Spleen (tissue), 11 donors: ENCODE measurements around the gene TMEM205. TPM values are rescaled to one million over a fixed set of nuclear protein-coding genes. Genes with fewer than 3 reads are reported as not detected.
A peak's percentile ranks its signal among the peaks of the same experiment; 100 is the strongest.

ENCODE experiments used
- DNase-seq: peaks from one replicate; pipeline ENCODE4 v3.0.0-alpha.2; 2020
- H3K27ac ChIP-seq, 8 donors: fragments of 200-600 bp; sonication (generic) in 7 of 8; 1 replicate in 4 of 8; 2 replicates in 4 of 8; pipeline versions ENCODE4 v1.5.0 to v1.8.0; 2016 to 2021; ENCODE audit warnings: inconsistent platforms in 4 of 8, mild to moderate bottlenecking in 4 of 8, moderate library complexity in 1 of 8
- H3K27me3 ChIP-seq, 7 donors: fragments of 200-600 bp; sonication (generic) in 6 of 7; replicated peaks in 1 of 7; 1 replicate in 4 of 7; 2 replicates in 3 of 7; pipeline versions ENCODE4 v1.5.0 to v1.8.0; 2016 to 2021; ENCODE audit warnings: inconsistent platforms in 3 of 7, mild to moderate bottlenecking in 1 of 7
- H3K36me3 ChIP-seq, 6 donors: fragments of 200-600 bp; sonication (generic) in 5 of 6; 1 replicate in 4 of 6; 2 replicates in 2 of 6; pipeline versions ENCODE4 v1.5.0 to v1.8.0; 2016 to 2021; ENCODE audit warnings: inconsistent platforms in 2 of 6
- H3K4me1 ChIP-seq, 6 donors: fragments of 200-600 bp; sonication (generic) in 5 of 6; 1 replicate in 3 of 6; 2 replicates in 3 of 6; pipeline versions ENCODE4 v1.5.0 to v1.8.0; 2016 to 2021; ENCODE audit warnings: inconsistent platforms in 3 of 6
- H3K4me3 ChIP-seq, 8 donors: fragments of 200-600 bp; sonication (generic) in 7 of 8; 1 replicate in 4 of 8; 2 replicates in 4 of 8; pipeline versions ENCODE4 v1.5.0 to v1.8.0; 2016 to 2021; ENCODE audit warnings: inconsistent platforms in 4 of 8, mild to moderate bottlenecking in 4 of 8, moderate library complexity in 2 of 8
- H3K9me3 ChIP-seq, 8 donors: fragments of 200-600 bp; sonication (generic) in 7 of 8; 1 replicate in 4 of 8; 2 replicates in 4 of 8; pipeline versions ENCODE4 v1.5.0 to v1.8.0; 2016 to 2021; ENCODE audit warnings: inconsistent platforms in 4 of 8
- CTCF ChIP-seq, 11 experiments: fragments of 200-600 bp in 7 of 11; fragments of 450-650 bp in 4 of 11; sonication (generic) in 4 of 11; IDR thresholded peaks in 8 of 11; conservative IDR thresholded peaks in 3 of 11; 1 replicate in 7 of 11; 2 replicates in 4 of 11; pipeline versions ENCODE4 v1.4.0 to v1.8.0; 2016 to 2021; ENCODE audit warnings: antibody characterized with exemption in 11 of 11, inconsistent platforms in 4 of 11, mild to moderate bottlenecking in 1 of 11
- POLR2A ChIP-seq, 3 donors: fragments of 450-650 bp; IDR thresholded peaks; one replicate each; pipeline ENCODE4 v1.5.1; 2017; ENCODE audit warnings: antibody characterized with exemption in 3 of 3, mild to moderate bottlenecking in 1 of 3
- POLR2AphosphoS5 ChIP-seq, 3 donors: sonication (generic); formaldehyde crosslinking; IDR thresholded peaks; one replicate each; pipeline ENCODE4 v1.5.1; 2017; ENCODE audit warnings: antibody characterized with exemption in 3 of 3
- WGBS, 5 donors: extraction: QIAGEN DNeasy Blood & Tissue Kit in 3 of 5; methylation state at CpG; one replicate each; pipeline versions ENCODE4 v1.1.5 to v1.1.7; 2013 to 2018; 5-methylcytosine and 5-hydroxymethylcytosine counted together
- intact Hi-C: fragments of 100-400 bp; cut with DNase I; formaldehyde crosslinking; loops from one replicate; pipeline ENCODE4 v1.15.0; 2023; ENCODE audit warnings: low total_unique reads
- polyA plus RNA-seq, 3 donors: library from polyadenylated mRNA; stranded (reverse); fragments of 200-250 nt; gene quantifications; one replicate each; pipeline ENCODE4 v1.2.1, GENCODE V29; 2013
- total RNA-seq, 7 donors: library from RNA; depleted of rRNA in 3 of 7; stranded (reverse); fragments of >200 nt in 3 of 7; fragmentation: NEBNext Ultra II Directional in 4 of 7; extraction: Animal tissue kit (Norgen Biotek cat#: 25700) in 4 of 7; gene quantifications; one replicate each; pipeline versions ENCODE4 v1.1.0 to v1.2.1, GENCODE V29; 2016 to 2021
- donor health status: healthy with polysubstance abuse.
- donor health status: DM: no; HTN: no; CAD: no; lungs with moderate emphysema.
- donor health status: DM: no; HTN: no; CAD: no.
- donor health status: Bipolar disorder and iron deficiency.
- donor health status: healthy.
- donor health status: DM: no; HTN: no; CAD: no.
- donor health status: DM: yes; HTN: yes; CAD: no.

TMEM205 gene
- total and polyA plus RNA-seq, 10 donors = 44.1 to 143 (median 69.6) TPM

DNA sequence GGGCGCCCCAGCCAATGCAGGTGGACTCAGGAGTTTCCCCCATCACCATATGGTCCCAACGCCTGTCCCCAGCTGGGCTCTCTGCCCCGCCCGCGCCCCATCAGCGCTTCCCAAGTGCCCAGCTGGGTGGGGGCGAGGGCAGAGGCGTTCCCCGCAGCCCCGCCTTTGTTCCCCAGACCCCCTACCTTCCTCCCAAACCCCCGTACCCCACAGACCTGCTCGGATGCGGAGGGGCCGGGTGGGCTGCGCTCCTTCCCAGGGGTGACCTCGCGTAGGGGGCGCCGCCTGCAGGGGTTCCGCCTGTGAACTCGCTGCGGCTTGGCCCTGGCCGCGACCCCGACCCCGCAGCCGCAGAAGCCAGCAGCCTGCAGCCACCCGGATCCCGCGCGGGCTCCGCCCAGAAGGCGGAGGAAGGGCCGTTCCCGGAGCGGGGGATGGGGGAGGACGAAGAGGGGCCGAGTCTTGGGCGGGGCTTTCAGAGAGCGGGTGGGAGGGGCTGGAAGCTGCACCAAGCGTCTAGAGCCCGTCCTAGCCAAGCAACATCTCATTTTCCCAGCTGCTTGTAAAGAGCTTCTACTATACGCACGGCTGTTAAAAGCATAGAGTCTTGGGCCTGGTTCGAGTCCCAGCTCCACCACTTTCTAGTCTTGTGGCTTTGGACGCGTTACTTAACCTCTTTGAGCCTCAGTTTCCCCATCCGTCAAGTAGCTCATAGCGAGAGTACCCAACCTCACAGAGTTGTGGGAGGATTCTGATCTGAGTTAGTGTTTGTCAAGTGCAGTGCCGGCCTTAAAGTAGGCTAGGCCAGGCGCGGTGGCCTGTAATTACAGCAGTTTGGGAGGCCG, 6.6 kb downstream of the TMEM205 start, which contains the start of gene RAB3D:
RAB3D (minus strand) TSS at position 404 of the 845 bp plus-strand sequence. CDS start 2,258 bp downstream, outside the sequence.
- TF ChIP-seq CTCF (IDR thresholded peaks at IDR 0.05 in 8 of 11, conservative IDR thresholded peaks at IDR 0.05 in 3 of 11) (peak in 1 of 11 experiments; percentile 21), POLR2AphosphoS5 (IDR thresholded peaks at IDR 0.05) (peak; percentile 90 to 94 (median 92)), POLR2A (IDR thresholded peaks at IDR 0.05) (peak in 2 of 3 donors; percentile 31 to 41)
- 5 to 26% (median 7%) methylated on average over 11 to 53 of the region's 53 CpGs for WGBS, 5 donors
- Histone ChIP-seq H3K9me3 (peaks cover 0 to 6% (median 0%) of the 10 kb centered on the region in 8 donors), H3K4me3 (peak within 1 kb of the TSS; percentile 57 to 86 (median 72)), H3K36me3 (peaks cover 0 to 51% (median 21%) of the 10 kb centered on the region in 6 donors), H3K27me3 (no peaks in the 10 kb centered on the region), H3K27ac (peak within 1 kb of the TSS; percentile 53 to 96 (median 82)), H3K4me1 (peaks cover 18 to 73% (median 47%) of the 10 kb centered on the region in 6 donors)
- intact Hi-C loops = no loop called here
- DNase-seq = peak; percentile 98

DNA sequence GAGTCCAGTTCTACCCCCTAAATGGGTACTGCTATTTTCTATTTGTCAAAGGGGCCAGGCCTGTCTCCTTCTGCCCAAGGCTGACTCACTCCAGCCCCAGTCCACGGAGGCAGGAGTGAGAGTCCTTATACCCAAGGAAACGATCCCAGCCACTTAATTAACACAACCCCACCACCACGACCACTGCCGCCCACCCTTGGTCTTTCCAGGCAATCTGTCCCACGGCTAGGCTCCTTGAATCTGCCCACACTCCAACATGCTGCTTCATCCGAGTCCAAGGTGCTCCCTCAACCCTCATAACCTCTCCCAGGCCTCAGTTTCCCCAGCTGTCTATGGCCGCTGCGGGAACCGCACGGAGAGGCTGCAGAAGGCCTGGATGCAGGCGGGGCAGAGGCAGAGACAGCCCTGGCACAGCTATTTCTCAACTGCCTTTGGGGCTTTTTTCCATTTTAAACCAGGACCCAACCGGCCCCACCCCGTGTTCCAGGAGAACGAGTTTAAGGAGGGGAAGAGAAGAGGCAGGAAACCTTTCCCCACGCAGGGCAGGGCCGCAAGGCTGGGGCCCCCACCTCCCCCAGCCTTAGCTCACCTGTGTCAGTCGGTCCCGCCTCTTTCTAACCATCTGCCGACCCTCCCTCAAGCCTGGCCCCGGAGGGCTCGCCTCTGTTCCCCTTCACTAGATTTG, 7.4 kb downstream of the TMEM205 start:
- TF ChIP-seq CTCF (IDR thresholded peaks at IDR 0.05 in 8 of 11, conservative IDR thresholded peaks at IDR 0.05 in 3 of 11) = no peak
- TF ChIP-seq POLR2AphosphoS5 (IDR thresholded peaks at IDR 0.05) = no peak
- TF ChIP-seq POLR2A (IDR thresholded peaks at IDR 0.05) = no peak
- intact Hi-C loops = no loop called here
- Histone ChIP-seq H3K4me3 (peak overlapping the region; percentile 57 to 86 (median 72)), H3K9me3 (peaks cover 0 to 6% (median 0%) of the 10 kb centered on the region in 8 donors), H3K27ac (peak overlapping the region; percentile 53 to 96 (median 82)), H3K27me3 (no peaks in the 10 kb centered on the region), H3K4me1 (peaks cover 11 to 65% (median 39%) of the 10 kb centered on the region in 6 donors), H3K36me3 (peaks cover 0 to 59% (median 29%) of the 10 kb centered on the region in 6 donors)
- WGBS, 5 donors = 25 to 55% (median 28%) methylated on average over 13 to 21 of the region's 21 CpGs
- DNase-seq = no peak

DNA sequence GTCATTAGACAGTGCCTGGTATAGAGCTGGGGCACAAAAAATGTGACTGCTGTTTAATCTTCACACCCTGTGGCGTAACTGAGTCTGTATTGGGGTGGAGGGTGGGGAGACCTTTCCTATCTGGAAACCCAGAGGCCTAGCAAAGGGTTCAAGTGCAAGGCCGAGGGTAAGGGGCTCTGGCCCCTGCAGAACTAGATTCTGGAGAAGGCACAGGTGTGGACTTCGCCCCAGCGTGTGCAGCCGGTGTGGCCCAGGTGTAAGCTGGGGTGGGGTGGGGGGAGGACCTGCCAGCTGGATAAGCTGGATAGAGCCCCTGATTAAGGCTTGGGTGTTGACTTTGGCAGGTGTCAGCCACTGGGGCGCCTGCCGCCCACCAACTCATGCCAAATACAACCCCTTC, 7.9 kb downstream of the TMEM205 start:
- H3K4me1 ChIP-seq = peaks cover 11 to 60% (median 35%) of the 10 kb centered on the region in 6 donors
- H3K27ac ChIP-seq = peak overlapping the region; percentile 53 to 96 (median 82)
- no peak for TF ChIP-seq POLR2AphosphoS5 (IDR thresholded peaks at IDR 0.05)
- no peak for TF ChIP-seq POLR2A (IDR thresholded peaks at IDR 0.05)
- no peak for TF ChIP-seq CTCF (IDR thresholded peaks at IDR 0.05 in 8 of 11, conservative IDR thresholded peaks at IDR 0.05 in 3 of 11)
- H3K9me3 ChIP-seq = peaks cover 0 to 6% (median 0%) of the 10 kb centered on the region in 8 donors
- intact Hi-C loops = no loop called here
- DNase-seq = no peak
- WGBS, 5 donors = 81 to 93% (median 86%) methylated on average over 7 of the region's 7 CpGs
- H3K4me3 ChIP-seq = peak overlapping the region in 5 of 8 donors; percentile 17 to 86 (median 79)
- H3K27me3 ChIP-seq = no peaks in the 10 kb centered on the region
- peaks cover 0 to 60% (median 35%) of the 10 kb centered on the region in 6 donors for H3K36me3 ChIP-seq
